GM12878 (cell line): Measurements from ENCODE around the gene PLGRKT. TPM values are rescaled to one million over a fixed set of nuclear protein-coding genes. Genes with fewer than 3 reads are reported as not detected.

Source experiments
- CBX5 ChIP-seq: sonication (generic); IDR thresholded peaks from 2 replicates; pipeline ENCODE4 v1.6.1; 2016; ENCODE audit warnings: low read depth, moderate library complexity, mild to moderate bottlenecking, inconsistent platforms
- CEBPB ChIP-seq, 2 experiments: fragments of 150-350 bp in 1 of 2; IDR thresholded peaks; 2 replicates each; pipeline ENCODE4 v1.6.1; 2012 to 2014; ENCODE audit warnings: low read depth in 2 of 2, low read length in 2 of 2, borderline replicate concordance in 1 of 2, inconsistent platforms in 1 of 2
- MEF2A ChIP-seq: IDR thresholded peaks from 2 replicates; pipeline ENCODE4 v1.6.1; 2011; ENCODE audit warnings: low read depth, mild to moderate bottlenecking, low read length, moderate library complexity; ENCODE audit not compliant: insufficient read depth
- MYC ChIP-seq: IDR thresholded peaks from 2 replicates; pipeline ENCODE4 v1.6.1; 2011; ENCODE audit warnings: mild to moderate bottlenecking, low read length, moderate library complexity, inconsistent platforms; ENCODE audit not compliant: insufficient read depth, insufficient replicate concordance, insufficient read length, severe bottlenecking
- NFXL1 ChIP-seq: fragments of 450-650 bp; IDR thresholded peaks from 2 replicates; pipeline ENCODE4 v1.6.1; 2017; ENCODE audit warnings: antibody characterized with exemption, mild to moderate bottlenecking, borderline replicate concordance
- NFYA ChIP-seq: IDR thresholded peaks from 2 replicates; pipeline ENCODE4 v1.6.1; 2011; ENCODE audit warnings: low read depth, mild to moderate bottlenecking, low read length, improper control_type of control experiment, borderline replicate concordance
- NR2C2 ChIP-seq: IDR thresholded peaks from 2 replicates; pipeline ENCODE4 v1.6.1; 2011; ENCODE audit warnings: borderline replicate concordance, low read depth; ENCODE audit not compliant: control insufficient read depth, insufficient read length
- PML ChIP-seq: IDR thresholded peaks from 2 replicates; pipeline ENCODE4 v1.6.1; 2012; ENCODE audit warnings: low read length, inconsistent platforms
- RUNX3 ChIP-seq: IDR thresholded peaks from 2 replicates; pipeline ENCODE4 v1.6.1; 2012; ENCODE audit warnings: low read length, inconsistent platforms
- SIN3A ChIP-seq: IDR thresholded peaks from 2 replicates; pipeline ENCODE4 v1.6.1; 2012; ENCODE audit warnings: low read depth, low read length, improper control_type of control experiment
- SMC3 ChIP-seq: IDR thresholded peaks from 2 replicates; pipeline ENCODE4 v1.6.1; 2011; ENCODE audit warnings: low read length, improper control_type of control experiment, borderline replicate concordance
- SREBF1 ChIP-seq: IDR thresholded peaks from 2 replicates; pipeline ENCODE4 v1.6.1; 2012; ENCODE audit warnings: mild to moderate bottlenecking, low read length
- SUPT20H ChIP-seq: IDR thresholded peaks from 2 replicates; pipeline ENCODE4 v1.6.1; 2011; ENCODE audit warnings: low read depth, mild to moderate bottlenecking, low read length, moderate library complexity, borderline replicate concordance; ENCODE audit not compliant: control insufficient read depth
- TCF12 ChIP-seq: IDR thresholded peaks from 2 replicates; pipeline ENCODE4 v1.6.1; 2011; ENCODE audit warnings: low read depth, mild to moderate bottlenecking, low read length
- ZBED1 ChIP-seq: IDR thresholded peaks from 2 replicates; pipeline ENCODE4 v1.6.1; 2016; ENCODE audit warnings: borderline replicate concordance
- polyA plus RNA-seq, 11 experiments: library from polyadenylated mRNA; depleted of rRNA in 4 of 11; unstranded in 6 of 11; stranded (reverse) in 5 of 11; fragments of >200 nt; fragmentation: Nextera tagmentation in 4 of 11; fragmentation: Illumina TruSeq in 1 of 11; extraction: Ambion mirVana in 4 of 11; extraction: Trizol in 1 of 11; gene quantifications; 1 replicate in 1 of 11; 2 replicates in 10 of 11; pipeline versions ENCODE4 v1.2.1 to v1.2.3, GENCODE V29; 2011 to 2016; ENCODE audit warnings: inconsistent platforms in 2 of 11, missing spikeins in 2 of 11, low read depth in 1 of 11
- total RNA-seq, 4 experiments: library from RNA; depleted of rRNA in 3 of 4; stranded (reverse); fragments of >200 nt in 3 of 4; fragmentation: Illumina TruSeq in 1 of 4; extraction: Trizol in 1 of 4; gene quantifications; 2 replicates each; pipeline versions ENCODE4 v1.2.1 to v1.2.3, GENCODE V29; 2013 to 2021
- TF ChIP-seq, protein P1 (sequence below): IDR thresholded peaks from 2 replicates; pipeline ENCODE4 v1.6.1; 2012; ENCODE audit warnings: improper control_type of control experiment, low read depth, low read length; ENCODE audit not compliant: insufficient replicate concordance
- TF ChIP-seq, protein P2 (sequence below): fragments of 450-650 bp; IDR thresholded peaks from 2 replicates; pipeline ENCODE4 v1.6.1; 2014; ENCODE audit warnings: mild to moderate bottlenecking
- TF ChIP-seq, protein P3 (sequence below): IDR thresholded peaks from 2 replicates; pipeline ENCODE4 v1.6.1; 2012; ENCODE audit warnings: low read depth, low read length, improper control_type of control experiment

Gene PLGRKT
- total and polyA plus RNA-seq, 10 of the 15 experiments (the other 5 are each of a cell fraction or from before 2014, with no cell fraction given) = 25.2 to 72.3 (median 38.4) TPM

- TF ChIP-seq, protein P1, sequence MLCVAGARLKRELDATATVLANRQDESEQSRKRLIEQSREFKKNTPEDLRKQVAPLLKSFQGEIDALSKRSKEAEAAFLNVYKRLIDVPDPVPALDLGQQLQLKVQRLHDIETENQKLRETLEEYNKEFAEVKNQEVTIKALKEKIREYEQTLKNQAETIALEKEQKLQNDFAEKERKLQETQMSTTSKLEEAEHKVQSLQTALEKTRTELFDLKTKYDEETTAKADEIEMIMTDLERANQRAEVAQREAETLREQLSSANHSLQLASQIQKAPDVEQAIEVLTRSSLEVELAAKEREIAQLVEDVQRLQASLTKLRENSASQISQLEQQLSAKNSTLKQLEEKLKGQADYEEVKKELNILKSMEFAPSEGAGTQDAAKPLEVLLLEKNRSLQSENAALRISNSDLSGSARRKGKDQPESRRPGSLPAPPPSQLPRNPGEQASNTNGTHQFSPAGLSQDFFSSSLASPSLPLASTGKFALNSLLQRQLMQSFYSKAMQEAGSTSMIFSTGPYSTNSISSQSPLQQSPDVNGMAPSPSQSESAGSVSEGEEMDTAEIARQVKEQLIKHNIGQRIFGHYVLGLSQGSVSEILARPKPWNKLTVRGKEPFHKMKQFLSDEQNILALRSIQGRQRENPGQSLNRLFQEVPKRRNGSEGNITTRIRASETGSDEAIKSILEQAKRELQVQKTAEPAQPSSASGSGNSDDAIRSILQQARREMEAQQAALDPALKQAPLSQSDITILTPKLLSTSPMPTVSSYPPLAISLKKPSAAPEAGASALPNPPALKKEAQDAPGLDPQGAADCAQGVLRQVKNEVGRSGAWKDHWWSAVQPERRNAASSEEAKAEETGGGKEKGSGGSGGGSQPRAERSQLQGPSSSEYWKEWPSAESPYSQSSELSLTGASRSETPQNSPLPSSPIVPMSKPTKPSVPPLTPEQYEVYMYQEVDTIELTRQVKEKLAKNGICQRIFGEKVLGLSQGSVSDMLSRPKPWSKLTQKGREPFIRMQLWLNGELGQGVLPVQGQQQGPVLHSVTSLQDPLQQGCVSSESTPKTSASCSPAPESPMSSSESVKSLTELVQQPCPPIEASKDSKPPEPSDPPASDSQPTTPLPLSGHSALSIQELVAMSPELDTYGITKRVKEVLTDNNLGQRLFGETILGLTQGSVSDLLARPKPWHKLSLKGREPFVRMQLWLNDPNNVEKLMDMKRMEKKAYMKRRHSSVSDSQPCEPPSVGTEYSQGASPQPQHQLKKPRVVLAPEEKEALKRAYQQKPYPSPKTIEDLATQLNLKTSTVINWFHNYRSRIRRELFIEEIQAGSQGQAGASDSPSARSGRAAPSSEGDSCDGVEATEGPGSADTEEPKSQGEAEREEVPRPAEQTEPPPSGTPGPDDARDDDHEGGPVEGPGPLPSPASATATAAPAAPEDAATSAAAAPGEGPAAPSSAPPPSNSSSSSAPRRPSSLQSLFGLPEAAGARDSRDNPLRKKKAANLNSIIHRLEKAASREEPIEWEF = no peak
- TF ChIP-seq MEF2A = no peak
- TF ChIP-seq PML = peak; percentile 97
- TF ChIP-seq, protein P2, sequence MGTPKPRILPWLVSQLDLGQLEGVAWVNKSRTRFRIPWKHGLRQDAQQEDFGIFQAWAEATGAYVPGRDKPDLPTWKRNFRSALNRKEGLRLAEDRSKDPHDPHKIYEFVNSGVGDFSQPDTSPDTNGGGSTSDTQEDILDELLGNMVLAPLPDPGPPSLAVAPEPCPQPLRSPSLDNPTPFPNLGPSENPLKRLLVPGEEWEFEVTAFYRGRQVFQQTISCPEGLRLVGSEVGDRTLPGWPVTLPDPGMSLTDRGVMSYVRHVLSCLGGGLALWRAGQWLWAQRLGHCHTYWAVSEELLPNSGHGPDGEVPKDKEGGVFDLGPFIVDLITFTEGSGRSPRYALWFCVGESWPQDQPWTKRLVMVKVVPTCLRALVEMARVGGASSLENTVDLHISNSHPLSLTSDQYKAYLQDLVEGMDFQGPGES = peak; percentile 40; the same call in 1 of the 2 replicates
- TF ChIP-seq, protein P3, sequence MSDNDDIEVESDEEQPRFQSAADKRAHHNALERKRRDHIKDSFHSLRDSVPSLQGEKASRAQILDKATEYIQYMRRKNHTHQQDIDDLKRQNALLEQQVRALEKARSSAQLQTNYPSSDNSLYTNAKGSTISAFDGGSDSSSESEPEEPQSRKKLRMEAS = peak; percentile 60; the same call in 1 of the 2 replicates
- no peak for TF ChIP-seq MYC
- TF ChIP-seq NFYA = no peak
- TF ChIP-seq ZBED1 = no peak; the same call in 1 of the 2 replicates
- TF ChIP-seq RUNX3 = peak; percentile 92
- no peak for TF ChIP-seq CEBPB (IDR thresholded peaks at IDR 0.05; ENCODE audit: borderline replicate concordance in 1 of 2, low read depth in 2 of 2, low read length in 2 of 2)
- no peak for TF ChIP-seq NFXL1
- no peak for TF ChIP-seq TCF12
- TF ChIP-seq NR2C2 = no peak
- no peak; the same call in 1 of the 2 replicates for TF ChIP-seq CBX5
- TF ChIP-seq SUPT20H = no peak
- TF ChIP-seq SREBF1 = 0 out of 2 replicates have a peak, but pooled peaks have one; percentile 17
- no peak; the same call in 1 of the 2 replicates for TF ChIP-seq SMC3
- peak; percentile 94 for TF ChIP-seq SIN3A
Observed at GRCh38 chr9:5437254-5438216, at the start of gene PLGRKT (continued).
